Body of pancreas (tissue), 4 donors: ENCODE data around the gene CDC14B. TPM values are rescaled to one million over a fixed set of nuclear protein-coding genes. Genes with fewer than 3 reads are reported as not detected.

Source experiments
- ATAC-seq: fragments of 150-250 bp; one replicate; pipeline ENCODE4 v1.9.1; 2016
- DNase-seq, 4 donors: peaks; one replicate each; pipeline ENCODE4 v3.0.0-alpha.2; 2019
- H3K27ac ChIP-seq, 4 donors: fragments of 200-600 bp; sonication (generic); 1 replicate in 3 of 4; 2 replicates in 1 of 4; pipeline versions ENCODE4 v1.5.1 to v1.6.1; 2016 to 2019; ENCODE audit warnings: mild to moderate bottlenecking in 1 of 4, mixed read lengths in 1 of 4, moderate library complexity in 1 of 4
- H3K27me3 ChIP-seq, 2 donors: fragments of 200-600 bp; sonication (generic); one replicate each; pipeline ENCODE4 v1.6.0; 2016; ENCODE audit warnings: mild to moderate bottlenecking in 1 of 2
- H3K36me3 ChIP-seq, 2 donors: fragments of 200-600 bp; sonication (generic); replicated peaks in 1 of 2; 2 replicates each; pipeline ENCODE4 v1.5.1; 2016; ENCODE audit warnings: low read depth in 2 of 2; ENCODE audit not compliant: insufficient read depth in 1 of 2
- H3K4me1 ChIP-seq: fragments of 200-600 bp; sonication (generic); one replicate; pipeline ENCODE4 v1.6.0; 2016
- H3K4me3 ChIP-seq, 2 donors: fragments of 200-600 bp; sonication (generic); 1 replicate in 1 of 2; 2 replicates in 1 of 2; pipeline ENCODE4 v1.5.1; 2016 to 2019
- H3K9me3 ChIP-seq, 3 donors: fragments of 200-600 bp; sonication (generic); 1 replicate in 2 of 3; 2 replicates in 1 of 3; pipeline ENCODE4 v1.5.1; 2016
- POLR2A ChIP-seq, 3 donors: fragments of 450-650 bp; IDR thresholded peaks; one replicate each; pipeline ENCODE4 v1.6.1; 2016; ENCODE audit warnings: antibody characterized with exemption in 3 of 3, mild to moderate bottlenecking in 2 of 3
- WGBS, 2 donors: methylation state at CpG; one replicate each; pipeline ENCODE4 v1.1.5; 2017; 5-methylcytosine and 5-hydroxymethylcytosine counted together
- intact Hi-C: fragments of 100-400 bp; cut with DNase I; formaldehyde crosslinking; loops from one replicate; pipeline ENCODE4 v1.15.1; 2023
- total RNA-seq, 2 donors: library from RNA; depleted of rRNA; stranded (reverse); fragments of >200 nt; gene quantifications; one replicate each; pipeline ENCODE4 v1.1.0, GENCODE V29; 2016
- TF ChIP-seq, protein P1 (sequence below), 7 experiments: fragments of 450-650 bp in 4 of 7; fragments of 200-600 bp in 3 of 7; sonication (generic) in 3 of 7; IDR thresholded peaks; one replicate each; pipeline ENCODE4 v1.5.1; 2016 to 2019; ENCODE audit warnings: antibody characterized with exemption in 7 of 7

Gene CDC14B
- total RNA-seq, 2 donors from 2014 or later: 10.9 to 16.1 TPM

GRCh38 chr9:96513622-96514021, 106.0 kb downstream of the CDC14B start:
- 85 to 91% methylated on average over 5 of the region's 5 CpGs for WGBS, 2 donors
- no peaks in the 10 kb centered on the region for H3K4me1 ChIP-seq
- ATAC-seq: no peak
- TF ChIP-seq, protein P1, sequence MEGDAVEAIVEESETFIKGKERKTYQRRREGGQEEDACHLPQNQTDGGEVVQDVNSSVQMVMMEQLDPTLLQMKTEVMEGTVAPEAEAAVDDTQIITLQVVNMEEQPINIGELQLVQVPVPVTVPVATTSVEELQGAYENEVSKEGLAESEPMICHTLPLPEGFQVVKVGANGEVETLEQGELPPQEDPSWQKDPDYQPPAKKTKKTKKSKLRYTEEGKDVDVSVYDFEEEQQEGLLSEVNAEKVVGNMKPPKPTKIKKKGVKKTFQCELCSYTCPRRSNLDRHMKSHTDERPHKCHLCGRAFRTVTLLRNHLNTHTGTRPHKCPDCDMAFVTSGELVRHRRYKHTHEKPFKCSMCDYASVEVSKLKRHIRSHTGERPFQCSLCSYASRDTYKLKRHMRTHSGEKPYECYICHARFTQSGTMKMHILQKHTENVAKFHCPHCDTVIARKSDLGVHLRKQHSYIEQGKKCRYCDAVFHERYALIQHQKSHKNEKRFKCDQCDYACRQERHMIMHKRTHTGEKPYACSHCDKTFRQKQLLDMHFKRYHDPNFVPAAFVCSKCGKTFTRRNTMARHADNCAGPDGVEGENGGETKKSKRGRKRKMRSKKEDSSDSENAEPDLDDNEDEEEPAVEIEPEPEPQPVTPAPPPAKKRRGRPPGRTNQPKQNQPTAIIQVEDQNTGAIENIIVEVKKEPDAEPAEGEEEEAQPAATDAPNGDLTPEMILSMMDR (IDR thresholded peaks at IDR 0.05): no peak
- no peak for TF ChIP-seq POLR2A (IDR thresholded peaks at IDR 0.05)
- no peaks in the 10 kb centered on the region for H3K36me3 ChIP-seq
- no peak overlapping the region for H3K27ac ChIP-seq
- DNase-seq: no peak
- H3K4me3 ChIP-seq: no peak overlapping the region
- H3K9me3 ChIP-seq: no peaks in the 10 kb centered on the region
- H3K27me3 ChIP-seq: no peaks in the 10 kb centered on the region
- intact Hi-C loops: no loop called here

- 89 to 94% methylated on average over 3 of the region's 3 CpGs for WGBS, 2 donors
Observed at GRCh38 chr9:96512240-96512639, 107.4 kb downstream of the CDC14B start.

GRCh38 chr9:96510258-96510657, 109.4 kb downstream of the CDC14B start:
- intact Hi-C loops: no loop called here
- H3K4me1 ChIP-seq: no peaks in the 10 kb centered on the region
- TF ChIP-seq, protein P1 (IDR thresholded peaks at IDR 0.05): no peak
- no peak for TF ChIP-seq POLR2A (IDR thresholded peaks at IDR 0.05)
- H3K36me3 ChIP-seq: no peaks in the 10 kb centered on the region
- DNase-seq (no peak), ATAC-seq (no peak)
- 79 to 80% methylated on average over 4 of the region's 4 CpGs for WGBS, 2 donors
- H3K27me3 ChIP-seq: no peaks in the 10 kb centered on the region
- H3K9me3 ChIP-seq: no peaks in the 10 kb centered on the region
- H3K4me3 ChIP-seq: no peak overlapping the region
- no peak overlapping the region for H3K27ac ChIP-seq

More at GRCh38 chr9:96512240-96512639, 107.4 kb downstream of the CDC14B start:
- intact Hi-C loops: no loop called here
- TF ChIP-seq, protein P1 (IDR thresholded peaks at IDR 0.05): no peak
- no peak for TF ChIP-seq POLR2A (IDR thresholded peaks at IDR 0.05)
- Histone ChIP-seq H3K27ac (no peak overlapping the region), H3K4me1 (no peaks in the 10 kb centered on the region), H3K36me3 (no peaks in the 10 kb centered on the region), H3K9me3 (no peaks in the 10 kb centered on the region), H3K27me3 (no peaks in the 10 kb centered on the region), H3K4me3 (no peak overlapping the region)
- DNase-seq (no peak), ATAC-seq (no peak)

GRCh38 chr9:96509848-96510247, 109.8 kb downstream of the CDC14B start:
- intact Hi-C loops: no loop called here
- Histone ChIP-seq H3K36me3 (no peaks in the 10 kb centered on the region), H3K4me1 (no peaks in the 10 kb centered on the region), H3K4me3 (no peak overlapping the region), H3K9me3 (no peaks in the 10 kb centered on the region), H3K27ac (no peak overlapping the region), H3K27me3 (no peaks in the 10 kb centered on the region)
- ATAC-seq (no peak), DNase-seq (no peak)
- 70 to 78% methylated on average over 2 of the region's 2 CpGs for WGBS, 2 donors
- TF ChIP-seq POLR2A (IDR thresholded peaks at IDR 0.05): no peak
- TF ChIP-seq, protein P1 (IDR thresholded peaks at IDR 0.05): no peak

DNA sequence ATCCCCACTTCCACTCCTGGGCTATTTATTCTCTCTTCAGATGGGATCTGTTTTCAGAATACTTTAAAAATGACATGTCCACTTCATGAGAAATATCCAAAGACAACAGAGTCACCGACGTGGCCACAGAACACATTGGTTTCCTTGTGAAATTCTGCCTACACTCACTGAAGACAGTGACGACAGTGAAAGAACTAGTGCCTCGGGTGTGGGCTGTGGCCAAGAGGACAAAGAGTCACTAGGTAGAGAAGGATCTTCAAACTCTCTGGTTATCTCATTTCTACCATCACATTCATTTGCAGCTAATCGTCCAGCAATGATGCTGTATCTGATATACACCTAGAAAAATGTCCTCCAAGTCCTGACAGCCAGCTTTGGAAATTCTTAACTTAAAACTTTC, 110.6 kb downstream of the CDC14B start:
- Histone ChIP-seq H3K4me1 (no peaks in the 10 kb centered on the region), H3K9me3 (no peaks in the 10 kb centered on the region), H3K4me3 (no peak overlapping the region), H3K36me3 (no peaks in the 10 kb centered on the region), H3K27ac (no peak overlapping the region), H3K27me3 (no peaks in the 10 kb centered on the region)
- DNase-seq (no peak), ATAC-seq (no peak)
- WGBS, 2 donors: 91 to 95% methylated on average over 5 of the region's 5 CpGs
- no peak for TF ChIP-seq POLR2A (IDR thresholded peaks at IDR 0.05)
- TF ChIP-seq, protein P1 (IDR thresholded peaks at IDR 0.05): no peak
- intact Hi-C loops: no loop called here
